ENCODE data around the gene FAM13C.

GRCh38 chr10:59283456-59284091 is 78.8 kb downstream of the FAM13C start:
- TF ChIP-seq POLR2AphosphoS5 (IDR thresholded peaks at IDR 0.05; ENCODE audit: borderline replicate concordance, low read depth, low read length) (no peak), EZH2 (IDR thresholded peaks at IDR 0.05) (no peak), FOXP2 (optimal IDR thresholded peaks at IDR 0.05; ENCODE audit: control extremely low read depth, extremely low read length, insufficient read depth) (no peak)
